ENCODE results near the gene PRR9.

DNA sequence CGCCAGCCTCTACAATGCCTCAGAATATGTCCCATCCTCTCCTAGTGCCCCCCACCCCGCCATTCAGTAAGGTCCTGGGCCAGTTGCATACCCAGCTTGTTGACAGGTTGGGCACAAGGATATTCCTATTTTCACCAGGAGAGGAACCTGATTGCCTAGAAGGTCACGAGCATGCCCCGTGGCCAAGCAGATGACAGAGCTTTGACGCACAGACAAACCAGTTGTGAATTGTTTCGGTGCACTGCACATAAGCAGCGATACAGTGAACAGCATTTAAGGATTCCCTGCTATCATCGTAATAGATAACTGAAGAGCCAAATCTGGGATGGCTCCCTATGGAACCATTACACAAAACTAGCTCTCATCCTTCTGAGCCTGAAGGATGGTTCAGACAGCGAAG, 10.8 kb upstream of the PRR9 start:
- TF ChIP-seq, protein P1, sequence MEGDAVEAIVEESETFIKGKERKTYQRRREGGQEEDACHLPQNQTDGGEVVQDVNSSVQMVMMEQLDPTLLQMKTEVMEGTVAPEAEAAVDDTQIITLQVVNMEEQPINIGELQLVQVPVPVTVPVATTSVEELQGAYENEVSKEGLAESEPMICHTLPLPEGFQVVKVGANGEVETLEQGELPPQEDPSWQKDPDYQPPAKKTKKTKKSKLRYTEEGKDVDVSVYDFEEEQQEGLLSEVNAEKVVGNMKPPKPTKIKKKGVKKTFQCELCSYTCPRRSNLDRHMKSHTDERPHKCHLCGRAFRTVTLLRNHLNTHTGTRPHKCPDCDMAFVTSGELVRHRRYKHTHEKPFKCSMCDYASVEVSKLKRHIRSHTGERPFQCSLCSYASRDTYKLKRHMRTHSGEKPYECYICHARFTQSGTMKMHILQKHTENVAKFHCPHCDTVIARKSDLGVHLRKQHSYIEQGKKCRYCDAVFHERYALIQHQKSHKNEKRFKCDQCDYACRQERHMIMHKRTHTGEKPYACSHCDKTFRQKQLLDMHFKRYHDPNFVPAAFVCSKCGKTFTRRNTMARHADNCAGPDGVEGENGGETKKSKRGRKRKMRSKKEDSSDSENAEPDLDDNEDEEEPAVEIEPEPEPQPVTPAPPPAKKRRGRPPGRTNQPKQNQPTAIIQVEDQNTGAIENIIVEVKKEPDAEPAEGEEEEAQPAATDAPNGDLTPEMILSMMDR (IDR thresholded peaks at IDR 0.05; ENCODE audit: borderline replicate concordance, extremely low read depth, low read length, poor library complexity, severe bottlenecking) = no peak
- TF ChIP-seq EZH2 (IDR thresholded peaks at IDR 0.05; ENCODE audit: borderline replicate concordance, low read depth, low read length, severe bottlenecking) = no peak

Measured in DND-41 (cell line).